ENCODE results near the gene GPC6.

GPC6 gene

DNA sequence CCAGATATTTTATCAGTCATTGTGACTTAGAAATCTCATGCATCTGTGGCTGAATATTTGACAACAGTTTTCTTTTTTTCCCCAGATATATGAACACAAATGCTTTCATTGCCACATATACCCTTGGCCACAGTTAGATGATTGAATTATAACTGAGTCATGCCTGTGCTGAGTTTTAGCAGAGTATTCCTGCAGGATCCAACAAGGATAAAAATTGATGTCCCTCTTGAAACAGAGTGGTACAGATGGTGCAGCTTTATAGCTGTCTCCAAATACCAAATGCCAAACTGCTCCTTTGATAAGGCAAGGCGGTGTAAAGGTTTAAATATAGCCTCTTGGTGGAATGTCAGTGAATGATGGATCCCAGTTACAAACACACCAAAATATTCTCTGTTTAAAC is 428.5 kb downstream of the GPC6 start:
- no peak for DNase-seq (ENCODE audit: low read depth in 1 of 2, low spot score in 1 of 2)
- H3K4me3 ChIP-seq (replicated peaks; ENCODE audit: insufficient read depth, low read length) = no peak overlapping the region
- H3K27me3 ChIP-seq (ENCODE audit: insufficient read depth, poor library complexity, severe bottlenecking) = no peaks in the 10 kb centered on the region
- no peak overlapping the region for H3K27ac ChIP-seq (replicated peaks)
- TF ChIP-seq GABPA (IDR thresholded peaks at IDR 0.05; ENCODE audit: low read depth) (no peak), POLR2AphosphoS5 (IDR thresholded peaks at IDR 0.05; ENCODE audit: low read depth) (no peak), SPI1 (IDR thresholded peaks at IDR 0.05; ENCODE audit: borderline replicate concordance, low read depth) (no peak)
- TF ChIP-seq, protein P1, sequence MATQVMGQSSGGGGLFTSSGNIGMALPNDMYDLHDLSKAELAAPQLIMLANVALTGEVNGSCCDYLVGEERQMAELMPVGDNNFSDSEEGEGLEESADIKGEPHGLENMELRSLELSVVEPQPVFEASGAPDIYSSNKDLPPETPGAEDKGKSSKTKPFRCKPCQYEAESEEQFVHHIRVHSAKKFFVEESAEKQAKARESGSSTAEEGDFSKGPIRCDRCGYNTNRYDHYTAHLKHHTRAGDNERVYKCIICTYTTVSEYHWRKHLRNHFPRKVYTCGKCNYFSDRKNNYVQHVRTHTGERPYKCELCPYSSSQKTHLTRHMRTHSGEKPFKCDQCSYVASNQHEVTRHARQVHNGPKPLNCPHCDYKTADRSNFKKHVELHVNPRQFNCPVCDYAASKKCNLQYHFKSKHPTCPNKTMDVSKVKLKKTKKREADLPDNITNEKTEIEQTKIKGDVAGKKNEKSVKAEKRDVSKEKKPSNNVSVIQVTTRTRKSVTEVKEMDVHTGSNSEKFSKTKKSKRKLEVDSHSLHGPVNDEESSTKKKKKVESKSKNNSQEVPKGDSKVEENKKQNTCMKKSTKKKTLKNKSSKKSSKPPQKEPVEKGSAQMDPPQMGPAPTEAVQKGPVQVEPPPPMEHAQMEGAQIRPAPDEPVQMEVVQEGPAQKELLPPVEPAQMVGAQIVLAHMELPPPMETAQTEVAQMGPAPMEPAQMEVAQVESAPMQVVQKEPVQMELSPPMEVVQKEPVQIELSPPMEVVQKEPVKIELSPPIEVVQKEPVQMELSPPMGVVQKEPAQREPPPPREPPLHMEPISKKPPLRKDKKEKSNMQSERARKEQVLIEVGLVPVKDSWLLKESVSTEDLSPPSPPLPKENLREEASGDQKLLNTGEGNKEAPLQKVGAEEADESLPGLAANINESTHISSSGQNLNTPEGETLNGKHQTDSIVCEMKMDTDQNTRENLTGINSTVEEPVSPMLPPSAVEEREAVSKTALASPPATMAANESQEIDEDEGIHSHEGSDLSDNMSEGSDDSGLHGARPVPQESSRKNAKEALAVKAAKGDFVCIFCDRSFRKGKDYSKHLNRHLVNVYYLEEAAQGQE (IDR thresholded peaks at IDR 0.05; ENCODE audit: insufficient replicate concordance, low read depth) = no peak
- TF ChIP-seq, protein P2, sequence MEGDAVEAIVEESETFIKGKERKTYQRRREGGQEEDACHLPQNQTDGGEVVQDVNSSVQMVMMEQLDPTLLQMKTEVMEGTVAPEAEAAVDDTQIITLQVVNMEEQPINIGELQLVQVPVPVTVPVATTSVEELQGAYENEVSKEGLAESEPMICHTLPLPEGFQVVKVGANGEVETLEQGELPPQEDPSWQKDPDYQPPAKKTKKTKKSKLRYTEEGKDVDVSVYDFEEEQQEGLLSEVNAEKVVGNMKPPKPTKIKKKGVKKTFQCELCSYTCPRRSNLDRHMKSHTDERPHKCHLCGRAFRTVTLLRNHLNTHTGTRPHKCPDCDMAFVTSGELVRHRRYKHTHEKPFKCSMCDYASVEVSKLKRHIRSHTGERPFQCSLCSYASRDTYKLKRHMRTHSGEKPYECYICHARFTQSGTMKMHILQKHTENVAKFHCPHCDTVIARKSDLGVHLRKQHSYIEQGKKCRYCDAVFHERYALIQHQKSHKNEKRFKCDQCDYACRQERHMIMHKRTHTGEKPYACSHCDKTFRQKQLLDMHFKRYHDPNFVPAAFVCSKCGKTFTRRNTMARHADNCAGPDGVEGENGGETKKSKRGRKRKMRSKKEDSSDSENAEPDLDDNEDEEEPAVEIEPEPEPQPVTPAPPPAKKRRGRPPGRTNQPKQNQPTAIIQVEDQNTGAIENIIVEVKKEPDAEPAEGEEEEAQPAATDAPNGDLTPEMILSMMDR (IDR thresholded peaks at IDR 0.05; ENCODE audit: insufficient read depth, low read length) = no peak

DNA sequence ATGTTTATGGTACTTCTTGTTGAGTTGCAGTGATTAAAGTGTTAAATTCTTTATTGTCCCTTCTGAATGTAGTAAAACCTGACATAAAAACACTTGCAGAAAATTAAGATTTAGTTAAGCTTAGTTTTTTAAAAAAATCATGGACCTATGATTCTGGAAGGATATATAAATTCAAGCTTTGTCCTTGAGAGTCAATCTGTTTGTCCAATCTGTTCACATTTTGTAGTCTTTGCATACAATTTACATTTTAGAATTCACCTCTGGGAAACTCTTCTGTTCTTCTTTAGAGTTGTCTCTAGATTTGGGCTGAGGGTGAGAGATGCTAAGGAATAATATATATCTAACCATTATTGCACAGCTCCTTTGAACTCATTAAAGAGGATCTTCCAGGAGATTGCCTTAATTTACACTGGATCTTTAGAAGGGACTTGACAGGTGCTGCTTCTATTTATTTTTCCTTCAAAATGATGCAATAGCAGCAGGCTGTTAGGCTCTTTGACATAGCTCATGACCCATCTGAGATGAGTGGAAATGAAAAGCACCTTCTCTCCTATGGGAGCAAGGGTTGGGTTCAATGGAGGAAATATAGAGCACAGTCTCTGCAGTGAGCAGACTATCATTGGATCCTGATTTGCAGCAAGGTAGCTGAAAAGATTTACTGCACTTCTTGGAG is 433.9 kb downstream of the GPC6 start:
- H3K4me3 ChIP-seq (replicated peaks; ENCODE audit: insufficient read depth, low read length) = no peak overlapping the region
- no peaks in the 10 kb centered on the region for H3K27me3 ChIP-seq (ENCODE audit: insufficient read depth, poor library complexity, severe bottlenecking)
- TF ChIP-seq, protein P1 (IDR thresholded peaks at IDR 0.05; ENCODE audit: insufficient replicate concordance, low read depth) = no peak
- TF ChIP-seq SPI1 (IDR thresholded peaks at IDR 0.05; ENCODE audit: borderline replicate concordance, low read depth) = no peak
- TF ChIP-seq GABPA (IDR thresholded peaks at IDR 0.05; ENCODE audit: low read depth) = no peak
- TF ChIP-seq, protein P2 (IDR thresholded peaks at IDR 0.05; ENCODE audit: insufficient read depth, low read length) = no peak
- no peak for TF ChIP-seq POLR2AphosphoS5 (IDR thresholded peaks at IDR 0.05; ENCODE audit: low read depth)
- H3K27ac ChIP-seq (replicated peaks) = no peak overlapping the region
- DNase-seq (ENCODE audit: low read depth in 1 of 2, low spot score in 1 of 2) = no peak

DNA sequence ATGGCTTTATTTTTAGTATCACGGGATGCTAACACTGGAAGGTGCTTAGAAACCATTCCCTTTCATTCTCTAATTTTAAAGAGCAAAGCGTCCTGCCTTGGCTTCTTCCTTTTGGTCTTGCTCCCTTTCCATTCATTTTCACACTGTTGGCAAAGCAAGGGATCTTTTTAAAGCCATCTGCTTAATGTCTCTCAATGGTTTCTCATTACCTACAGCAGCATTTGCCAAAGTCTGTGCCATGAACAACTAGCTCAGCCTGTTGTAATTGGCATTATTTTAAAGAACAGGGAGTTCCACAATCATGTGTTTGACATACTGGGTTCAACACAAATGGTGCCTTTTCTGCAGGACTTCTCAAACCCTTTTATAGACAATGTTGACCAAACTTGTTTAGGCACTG is 444.3 kb downstream of the GPC6 start:
- H3K27me3 ChIP-seq (ENCODE audit: insufficient read depth, poor library complexity, severe bottlenecking) = no peaks in the 10 kb centered on the region
- DNase-seq (ENCODE audit: low read depth in 1 of 2, low spot score in 1 of 2) = no peak
- no peak overlapping the region for H3K4me3 ChIP-seq (replicated peaks; ENCODE audit: insufficient read depth, low read length)
- TF ChIP-seq POLR2AphosphoS5 (IDR thresholded peaks at IDR 0.05; ENCODE audit: low read depth) (no peak), SPI1 (IDR thresholded peaks at IDR 0.05; ENCODE audit: borderline replicate concordance, low read depth) (no peak), GABPA (IDR thresholded peaks at IDR 0.05; ENCODE audit: low read depth) (no peak)
- TF ChIP-seq, protein P2 (IDR thresholded peaks at IDR 0.05; ENCODE audit: insufficient read depth, low read length) = no peak
- TF ChIP-seq, protein P1 (IDR thresholded peaks at IDR 0.05; ENCODE audit: insufficient replicate concordance, low read depth) = no peak
- H3K27ac ChIP-seq (replicated peaks) = no peak overlapping the region

Measured in HL-60 (cell line).